ENCODE measurements around the gene FBXW8.

The FBXW8 gene

DNA sequence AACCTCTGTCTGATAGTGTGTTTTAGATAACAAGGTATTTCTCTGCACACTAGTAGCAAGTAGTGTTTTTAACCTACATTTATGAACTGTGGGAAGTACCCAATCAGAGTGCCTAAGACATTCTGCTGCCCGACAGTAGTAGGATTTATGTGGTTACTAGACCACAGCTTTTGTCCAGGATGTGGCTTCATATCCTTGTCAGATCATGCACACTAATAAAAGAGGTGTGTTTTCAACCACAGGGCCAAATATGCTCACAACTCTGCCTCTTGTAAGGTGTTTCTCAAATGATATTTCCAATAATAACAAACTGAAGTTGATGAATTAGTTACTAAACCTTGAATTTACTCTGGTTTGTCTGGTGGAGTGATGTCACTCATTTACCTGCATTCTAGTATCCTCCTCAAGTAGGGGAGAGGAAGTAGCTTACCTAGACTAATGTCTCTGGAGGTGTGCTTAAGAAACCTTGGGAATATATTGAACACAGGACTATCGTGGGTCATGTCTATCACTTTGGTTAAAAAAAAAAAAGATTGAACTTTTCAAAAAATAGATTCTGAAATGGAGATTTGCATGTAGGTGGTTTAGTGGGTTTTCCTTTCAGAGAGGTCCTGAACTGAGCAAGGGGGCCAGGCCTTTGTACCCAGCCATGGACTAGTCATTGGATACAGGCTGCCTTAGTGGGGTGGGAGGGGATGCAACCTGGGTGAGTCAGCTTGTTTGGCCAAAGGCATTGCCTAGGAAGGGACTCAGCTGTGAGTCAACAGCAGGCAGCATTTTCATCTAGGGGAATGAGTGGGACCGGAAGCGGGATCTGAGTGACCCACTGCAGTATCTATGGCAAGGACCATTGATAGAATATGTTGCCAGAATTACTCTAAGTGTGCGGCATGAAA is 14.1 kb downstream of the FBXW8 start:
- TF ChIP-seq POLR2A (IDR thresholded peaks at IDR 0.05; ENCODE audit: low read length) (no peak), GATA1 (IDR thresholded peaks at IDR 0.05; ENCODE audit: low read depth, low read length) (no peak)
- DNase-seq: no peak

DNA sequence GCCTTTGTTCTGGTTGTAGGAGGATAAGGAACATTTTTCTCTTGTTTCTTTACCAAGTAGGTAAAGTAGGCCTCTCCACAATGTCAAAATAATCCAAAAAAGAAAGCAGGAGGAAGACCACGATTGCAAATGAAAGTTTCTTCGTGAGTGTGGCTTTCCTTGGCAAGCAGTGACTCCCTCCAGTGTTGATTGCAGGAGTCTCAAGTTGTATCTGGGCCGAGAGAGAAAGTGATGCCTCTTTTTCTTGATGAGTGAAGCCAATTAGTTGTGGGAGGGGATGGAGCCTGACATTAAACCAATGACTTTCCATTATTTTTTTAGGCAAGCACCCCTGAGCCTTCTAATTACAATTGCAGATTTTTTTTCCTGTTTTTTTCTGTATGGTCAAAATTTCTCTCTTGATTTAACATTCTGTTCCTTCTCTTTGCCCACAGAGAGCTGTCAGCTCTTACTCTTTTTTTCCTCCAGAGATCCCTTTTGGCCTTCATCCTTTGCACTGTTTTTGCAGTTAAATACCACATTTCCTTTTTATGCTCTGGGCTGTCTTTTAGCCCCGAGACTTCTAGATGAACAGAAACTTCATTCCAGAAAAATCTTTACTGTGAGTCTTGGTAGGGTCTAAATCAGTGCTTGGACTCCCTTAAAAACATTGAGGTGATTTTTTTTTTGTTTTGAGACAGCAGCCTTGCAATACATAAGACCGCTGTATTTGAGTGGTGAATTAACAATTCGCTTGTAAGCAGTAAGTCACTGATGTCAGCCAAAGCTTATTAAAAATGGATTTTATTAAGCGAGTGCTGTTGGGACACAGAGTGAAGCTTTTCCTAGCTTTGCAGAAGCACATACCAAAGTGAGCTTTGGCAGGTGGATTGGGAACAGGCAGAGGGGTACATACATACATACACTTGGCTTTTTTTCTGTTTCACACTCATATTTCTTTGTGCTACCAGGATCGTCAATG is 15.8 kb downstream of the FBXW8 start:
- TF ChIP-seq GATA1 (IDR thresholded peaks at IDR 0.05; ENCODE audit: low read depth, low read length): no peak
- DNase-seq: no peak

DNA sequence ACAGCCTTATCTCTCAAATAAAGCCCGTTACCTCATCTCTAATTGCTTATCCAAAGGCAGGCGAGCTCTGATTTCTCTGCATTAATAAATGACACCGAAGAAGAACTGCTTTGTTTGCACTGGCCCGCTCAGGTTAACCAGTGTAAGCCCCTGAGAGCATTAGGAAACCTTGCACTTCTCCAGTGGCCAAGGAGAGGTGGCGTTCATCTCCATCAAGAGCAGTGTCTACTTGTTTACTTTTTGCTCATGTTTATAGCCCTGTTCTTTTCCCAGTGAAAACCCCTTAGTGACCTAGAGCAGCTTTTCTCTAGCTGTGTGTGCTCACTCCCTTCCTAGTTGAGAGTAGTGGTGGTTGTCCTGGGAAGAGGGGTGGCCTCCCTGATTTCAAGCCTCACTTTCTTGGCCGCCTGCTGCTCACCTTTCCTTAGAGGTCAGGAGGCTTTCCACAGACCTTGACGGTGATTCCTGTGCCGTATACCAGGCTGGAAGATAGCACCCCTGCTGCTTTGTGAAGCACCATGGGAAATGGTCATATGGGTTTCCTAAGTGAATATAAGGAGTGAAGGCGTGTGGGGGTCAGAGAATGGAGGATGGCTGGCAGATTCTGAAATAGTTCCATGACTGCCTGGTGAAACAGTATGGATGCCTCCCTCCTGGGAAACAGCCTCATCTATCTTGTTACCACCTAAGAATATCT is 16.6 kb downstream of the FBXW8 start:
- TF ChIP-seq POLR2A (IDR thresholded peaks at IDR 0.05; ENCODE audit: low read length) (no peak), GATA1 (IDR thresholded peaks at IDR 0.05; ENCODE audit: low read depth, low read length) (no peak)

DNA sequence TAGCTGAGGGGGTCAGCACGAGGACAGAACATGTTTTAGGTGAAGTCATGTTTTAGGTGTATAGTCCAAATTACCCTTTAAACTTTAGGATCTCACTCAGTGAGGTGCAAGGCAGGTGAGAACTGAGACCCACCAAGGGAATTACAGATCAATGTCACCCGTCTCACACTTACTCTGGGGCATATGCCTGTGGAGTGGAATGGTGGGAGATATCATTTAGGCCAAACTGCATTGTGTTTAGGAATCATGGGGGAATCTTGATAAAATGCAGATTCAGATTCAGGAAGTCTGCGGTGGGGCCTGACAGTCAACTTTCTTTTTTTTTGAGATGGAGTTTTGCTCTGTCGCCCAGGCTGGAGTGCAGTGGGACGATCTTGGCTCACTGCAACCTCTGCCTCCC is 17.8 kb downstream of the FBXW8 start:
- TF ChIP-seq GATA1 (IDR thresholded peaks at IDR 0.05; ENCODE audit: low read depth, low read length) (no peak), POLR2A (IDR thresholded peaks at IDR 0.05; ENCODE audit: low read length) (no peak)

More for the DNA sequence above, 16.6 kb downstream of the FBXW8 start:
- no peak for DNase-seq

DNA sequence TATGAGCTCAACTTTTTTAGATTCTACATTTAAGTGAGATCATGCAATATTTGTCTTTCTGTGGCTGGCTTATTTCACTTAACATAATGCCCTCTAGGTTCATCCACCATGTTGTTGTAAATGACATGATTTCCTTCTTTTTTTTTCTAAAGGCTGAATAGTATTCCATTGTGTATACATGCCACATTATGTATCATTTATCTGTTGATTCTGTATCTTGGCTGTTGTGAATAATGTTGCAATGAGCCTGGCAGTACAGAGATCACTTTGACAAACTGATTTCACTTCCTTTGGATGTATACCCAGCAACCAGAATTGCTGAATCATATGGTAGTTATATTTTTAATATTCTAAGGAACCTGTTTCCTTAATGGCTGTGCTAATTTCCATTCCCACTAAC is 19.1 kb downstream of the FBXW8 start:
- TF ChIP-seq GATA1 (IDR thresholded peaks at IDR 0.05; ENCODE audit: low read depth, low read length): no peak
- no peak for TF ChIP-seq POLR2A (IDR thresholded peaks at IDR 0.05; ENCODE audit: low read length)
- DNase-seq: no peak

More for the DNA sequence above, 17.8 kb downstream of the FBXW8 start:
- no peak for DNase-seq

DNA sequence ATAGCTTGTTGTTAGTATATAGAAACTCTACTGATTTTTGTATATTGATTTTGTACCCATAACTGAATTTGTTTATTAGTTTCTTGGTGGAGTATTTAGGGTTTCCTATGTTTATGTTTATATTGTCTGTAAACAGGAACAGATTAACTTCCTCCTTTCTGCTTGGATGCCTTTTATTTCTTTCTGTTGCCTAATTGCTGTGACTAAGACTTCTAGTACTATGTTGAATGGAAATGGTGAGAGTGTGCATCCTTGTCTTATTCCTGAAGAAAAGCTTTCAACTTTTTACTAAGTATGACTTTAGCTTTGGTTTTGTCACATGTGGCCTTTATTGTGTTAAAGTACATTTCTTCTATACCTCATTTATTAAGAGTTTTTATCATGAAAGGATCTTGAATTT is 20.9 kb downstream of the FBXW8 start:
- DNase-seq: no peak
- TF ChIP-seq POLR2A (IDR thresholded peaks at IDR 0.05; ENCODE audit: low read length) (no peak), GATA1 (IDR thresholded peaks at IDR 0.05; ENCODE audit: low read depth, low read length) (no peak)

DNA sequence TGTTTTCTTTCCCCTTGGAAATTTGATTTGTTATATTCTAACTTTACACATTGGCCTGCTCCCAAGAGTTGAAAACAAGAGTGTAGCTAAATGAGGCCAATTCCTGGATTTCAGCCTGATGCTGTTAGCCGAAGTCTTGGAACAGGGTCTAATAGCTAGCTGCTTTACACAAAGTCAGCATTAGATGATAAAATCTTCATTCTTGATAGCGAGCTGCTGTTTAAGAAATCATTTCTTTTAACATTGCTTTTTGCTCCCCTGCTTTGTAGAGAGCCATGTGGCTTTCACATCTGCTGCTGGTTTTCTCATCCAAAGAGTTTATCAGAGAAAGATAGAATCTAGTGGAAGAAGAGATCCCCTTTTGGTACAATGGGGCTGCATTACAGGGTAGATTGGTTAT is 22.3 kb downstream of the FBXW8 start:
- TF ChIP-seq POLR2A (IDR thresholded peaks at IDR 0.05; ENCODE audit: low read length): no peak
- no peak for TF ChIP-seq GATA1 (IDR thresholded peaks at IDR 0.05; ENCODE audit: low read depth, low read length)
- DNase-seq: no peak

DNA sequence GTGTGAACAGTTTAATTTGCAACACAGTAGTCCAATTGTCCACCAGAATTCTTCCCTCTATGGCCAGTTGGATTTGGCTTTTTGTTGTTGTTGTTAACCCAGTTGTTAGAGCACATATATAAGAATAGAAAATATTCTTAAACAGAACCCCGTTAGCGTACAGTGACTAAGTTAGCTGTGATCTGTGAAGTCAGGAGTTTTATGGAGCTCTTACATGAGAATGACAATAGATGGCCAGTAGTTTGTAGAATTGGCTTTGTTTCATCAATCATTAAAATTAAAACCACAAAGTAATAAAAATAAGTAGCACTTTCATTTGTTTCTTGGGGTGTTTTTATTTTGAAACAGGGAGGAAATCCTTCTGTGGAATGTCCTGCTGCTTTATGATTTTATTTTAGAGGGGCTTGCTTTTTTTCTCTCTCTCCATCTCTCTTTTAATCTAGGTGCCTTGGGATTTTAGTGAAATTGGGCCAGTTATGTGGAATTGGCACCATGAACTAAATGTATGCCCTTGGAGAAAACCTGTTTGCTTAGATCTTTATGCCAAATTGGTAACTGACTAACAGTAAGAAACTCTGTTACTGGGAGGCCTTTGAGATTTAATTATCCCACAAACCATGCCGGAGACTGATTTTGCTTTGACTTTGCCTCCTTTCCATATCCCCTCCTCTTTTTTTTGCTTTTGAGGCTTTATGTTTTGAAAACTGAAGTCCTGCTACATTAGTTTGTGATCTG is 22.9 kb downstream of the FBXW8 start:
- no peak for TF ChIP-seq POLR2A (IDR thresholded peaks at IDR 0.05; ENCODE audit: low read length)
- no peak for TF ChIP-seq GATA1 (IDR thresholded peaks at IDR 0.05; ENCODE audit: low read depth, low read length)
- DNase-seq: no peak

DNA sequence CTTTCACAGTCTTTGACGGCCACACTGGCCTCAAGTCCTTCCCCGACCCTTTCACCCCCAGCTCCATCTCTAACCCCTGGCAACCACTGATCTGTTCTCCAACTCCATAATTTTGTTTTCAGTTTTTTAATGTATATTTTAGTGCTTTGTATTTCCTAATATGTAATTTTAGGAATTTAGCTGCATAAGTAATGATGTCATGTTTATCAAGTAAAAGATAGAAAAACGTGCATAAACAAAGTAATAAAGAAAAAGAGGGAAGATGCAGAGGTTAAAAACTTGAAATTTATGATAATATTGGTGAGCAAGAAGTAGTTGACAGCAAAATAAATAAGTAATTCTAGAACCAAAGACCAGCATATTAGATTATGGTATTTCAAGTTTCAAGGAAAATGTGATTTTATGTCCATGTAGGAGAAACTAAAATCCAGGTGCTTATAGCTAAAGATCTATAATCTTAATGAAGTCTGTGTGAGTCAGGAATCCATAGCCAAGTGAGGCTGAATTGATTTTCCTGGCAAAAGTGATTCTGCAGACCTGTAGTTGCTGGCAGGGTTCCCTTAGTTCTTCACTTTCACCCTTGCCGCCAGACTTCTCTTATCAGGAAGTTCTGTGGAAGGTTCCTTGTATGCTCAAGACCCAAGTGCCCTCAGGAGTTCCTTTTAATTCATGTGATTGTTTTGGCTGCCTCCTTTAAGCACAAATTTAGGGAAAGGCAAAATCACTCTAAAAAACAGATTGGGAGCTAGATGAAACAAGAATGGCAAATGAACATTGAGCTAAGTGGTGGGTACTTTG is 24.4 kb downstream of the FBXW8 start:
- no peak for TF ChIP-seq POLR2A (IDR thresholded peaks at IDR 0.05; ENCODE audit: low read length)
- TF ChIP-seq GATA1 (IDR thresholded peaks at IDR 0.05; ENCODE audit: low read depth, low read length): no peak

DNA sequence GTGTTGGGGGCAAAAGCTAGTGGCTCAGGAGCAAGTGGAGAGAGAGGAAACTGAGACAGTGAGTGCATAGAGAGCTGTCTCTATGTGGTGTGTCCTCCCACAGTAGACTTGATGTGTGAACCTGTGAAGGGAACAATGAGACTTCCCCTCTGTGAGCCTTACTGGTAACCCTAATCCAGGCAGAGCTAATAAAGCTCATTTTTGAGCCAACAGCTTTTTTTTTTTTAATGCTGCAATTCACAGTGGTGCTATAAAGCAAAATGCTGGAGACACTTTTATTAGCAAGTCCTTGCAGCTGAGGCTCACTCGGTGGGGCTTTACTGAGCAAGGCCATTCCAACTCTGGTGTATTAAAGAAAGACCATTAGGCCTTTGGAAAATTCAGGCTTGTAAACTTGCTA is 26.9 kb downstream of the FBXW8 start:
- DNase-seq: no peak

More for the DNA sequence above, 24.4 kb downstream of the FBXW8 start:
- no peak for DNase-seq

DNA sequence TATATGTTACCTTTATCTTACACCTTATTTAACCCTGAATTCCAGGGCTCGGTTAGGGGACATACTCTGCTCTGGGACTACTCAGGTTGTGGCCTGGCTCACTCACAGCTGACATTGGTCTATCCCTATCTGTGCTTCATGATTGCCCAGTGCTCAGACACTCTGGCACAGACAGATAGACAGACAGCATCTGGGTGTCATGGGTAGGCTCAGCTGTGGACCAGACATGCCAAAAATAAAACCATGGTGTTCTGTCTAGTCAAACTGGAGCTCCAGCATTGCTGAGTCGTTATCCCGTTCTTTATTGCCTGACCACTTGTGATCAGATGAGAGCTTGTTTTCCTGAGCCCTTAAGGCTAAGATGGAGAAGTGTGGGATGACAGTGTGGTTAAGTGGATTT is 29.0 kb downstream of the FBXW8 start:
- TF ChIP-seq POLR2A (IDR thresholded peaks at IDR 0.05; ENCODE audit: low read length): no peak
- no peak for TF ChIP-seq GATA1 (IDR thresholded peaks at IDR 0.05; ENCODE audit: low read depth, low read length)
- peak in 1 of 2 experiments; percentile 24 for DNase-seq

More for the DNA sequence above, 26.9 kb downstream of the FBXW8 start:
- TF ChIP-seq GATA1 (IDR thresholded peaks at IDR 0.05; ENCODE audit: low read depth, low read length) (no peak), POLR2A (IDR thresholded peaks at IDR 0.05; ENCODE audit: low read length) (no peak)

DNA sequence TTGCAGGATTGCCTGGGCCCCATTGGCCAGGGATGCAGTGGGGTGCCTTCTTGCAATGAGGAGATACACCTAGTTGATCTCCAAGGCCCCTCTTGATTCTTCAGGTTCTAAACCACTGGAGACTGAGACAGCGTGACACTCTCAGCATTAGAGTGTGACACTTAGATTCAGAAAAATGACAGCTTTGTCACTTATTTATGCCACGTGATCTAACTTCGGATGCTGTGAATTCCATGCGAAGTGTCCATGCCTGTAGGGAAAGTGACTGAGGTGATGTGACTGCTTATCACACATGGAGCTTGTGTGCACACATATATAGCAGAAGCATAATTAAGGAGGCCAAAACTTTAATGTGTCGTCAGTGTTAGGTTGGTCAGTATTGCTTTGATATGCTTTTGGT is 30.4 kb downstream of the FBXW8 start:
- DNase-seq: no peak
- TF ChIP-seq POLR2A (IDR thresholded peaks at IDR 0.05; ENCODE audit: low read length) (no peak), GATA1 (IDR thresholded peaks at IDR 0.05; ENCODE audit: low read depth, low read length) (no peak)
